ENCODE data around the gene CASR. TPM values are rescaled to one million over a fixed set of nuclear protein-coding genes. Genes with fewer than 3 reads are reported as not detected.

The CASR gene
- total and polyA plus RNA-seq, 2 donors from 2014 or later, result 14.8 to 72.8 TPM

GRCh38 chr3:122295266-122296062 lies 112.0 kb downstream of the CASR start:
- FAIRE-seq, result no peak
- Histone ChIP-seq H3K4me1 (ENCODE audit: control insufficient read depth in 2 of 3, insufficient read depth in 2 of 3, low read depth in 1 of 3, low read length in 3 of 3) (peaks cover 0 to 42% (median 24%) of the 10 kb centered on the region in 3 donors), H3K36me3 (ENCODE audit: control insufficient read depth in 2 of 3, insufficient read depth in 3 of 3, low read length in 3 of 3) (no peaks in the 10 kb centered on the region), H3K9ac (ENCODE audit: low read length in 3 of 3) (peak overlapping the region in 1 of 3 donors; percentile 28), H3K9me3 (ENCODE audit: control insufficient read depth in 2 of 3, insufficient read depth in 1 of 3, low read length in 3 of 3) (no peaks in the 10 kb centered on the region), H3K4me3 (ENCODE audit: low read length in 3 of 3) (no peak overlapping the region), H3K27me3 (ENCODE audit: control insufficient read depth, insufficient read depth, low read length) (no peaks in the 10 kb centered on the region), H3K27ac (ENCODE audit: low read depth in 2 of 2, low read length in 2 of 2) (peak overlapping the region; percentile 32 to 63)
- no peak for DNase-seq
- intact Hi-C loops (cut with DNase I), result no loop called here
- TF ChIP-seq CTCF (IDR thresholded peaks at IDR 0.05; ENCODE audit: borderline replicate concordance, extremely low read depth, insufficient read depth), result no peak

GRCh38 chr3:122298239-122298638 lies 114.8 kb downstream of the CASR start:
- Histone ChIP-seq H3K4me3 (ENCODE audit: low read length in 3 of 3) (no peak overlapping the region), H3K9me3 (ENCODE audit: control insufficient read depth in 2 of 3, insufficient read depth in 1 of 3, low read length in 3 of 3) (no peaks in the 10 kb centered on the region), H3K27ac (ENCODE audit: low read depth in 2 of 2, low read length in 2 of 2) (no peak overlapping the region), H3K4me1 (ENCODE audit: control insufficient read depth in 2 of 3, insufficient read depth in 2 of 3, low read depth in 1 of 3, low read length in 3 of 3) (peaks cover 0 to 31% (median 18%) of the 10 kb centered on the region in 3 donors), H3K27me3 (ENCODE audit: control insufficient read depth, insufficient read depth, low read length) (no peaks in the 10 kb centered on the region), H3K36me3 (ENCODE audit: control insufficient read depth in 2 of 3, insufficient read depth in 3 of 3, low read length in 3 of 3) (no peaks in the 10 kb centered on the region), H3K9ac (ENCODE audit: low read length in 3 of 3) (no peak overlapping the region)
- FAIRE-seq (no peak), DNase-seq (no peak)
- TF ChIP-seq CTCF (IDR thresholded peaks at IDR 0.05; ENCODE audit: borderline replicate concordance, extremely low read depth, insufficient read depth), result no peak
- intact Hi-C loops (cut with DNase I), result no loop called here

- H3K4me1 ChIP-seq (ENCODE audit: control insufficient read depth in 2 of 3, insufficient read depth in 2 of 3, low read depth in 1 of 3, low read length in 3 of 3), result peaks cover 0 to 25% (median 18%) of the 10 kb centered on the region in 3 donors
- H3K27ac ChIP-seq (ENCODE audit: low read depth in 2 of 2, low read length in 2 of 2), result no peak overlapping the region
- no peak overlapping the region for H3K4me3 ChIP-seq (ENCODE audit: low read length in 3 of 3)
- no peaks in the 10 kb centered on the region for H3K36me3 ChIP-seq (ENCODE audit: control insufficient read depth in 2 of 3, insufficient read depth in 3 of 3, low read length in 3 of 3)
- no peak overlapping the region for H3K9ac ChIP-seq (ENCODE audit: low read length in 3 of 3)
- H3K9me3 ChIP-seq (ENCODE audit: control insufficient read depth in 2 of 3, insufficient read depth in 1 of 3, low read length in 3 of 3), result no peaks in the 10 kb centered on the region
- no peak for TF ChIP-seq CTCF (IDR thresholded peaks at IDR 0.05; ENCODE audit: borderline replicate concordance, extremely low read depth, insufficient read depth)
- DNase-seq (no peak), FAIRE-seq (no peak)
- no peaks in the 10 kb centered on the region for H3K27me3 ChIP-seq (ENCODE audit: control insufficient read depth, insufficient read depth, low read length)
- intact Hi-C loops (cut with DNase I), result no loop called here
Measured at GRCh38 chr3:122299215-122299614, 115.7 kb downstream of the CASR start.
